NCI-H2029 (cell line): Measurements from ENCODE around the gene CYSRT1.
"Not testable (repeated sequence)": the region's sequence is repeated elsewhere in the genome, so short reads cannot be mapped to it uniquely, and the experiment has no call there.

Experiments
- DNase-seq: peaks from one replicate; lab custom pipeline; 2025; lab: John Stamatoyannopoulos, UW

CYSRT1 gene

GRCh38 chr9:137252555-137253506 lies 27.9 kb downstream of the CYSRT1 start:
- DNase-seq: no peak

GRCh38 chr9:137253717-137254623 lies 29.0 kb downstream of the CYSRT1 start:
- DNase-seq: no peak

GRCh38 chr9:137254624-137255447 lies 29.9 kb downstream of the CYSRT1 start, which contains the start of gene NELFB:
NELFB (plus strand) TSS chr9:137255327.
- DNase-seq: peak; percentile 76

GRCh38 chr9:137255448-137256114 lies 30.6 kb downstream of the CYSRT1 start:
- peak; percentile 24 for DNase-seq

- no peak for DNase-seq
Measured at GRCh38 chr9:137256362-137256761, 31.4 kb downstream of the CYSRT1 start.

GRCh38 chr9:137256856-137257255 lies 31.9 kb downstream of the CYSRT1 start:
- no peak for DNase-seq

GRCh38 chr9:137262173-137262908 lies 37.4 kb downstream of the CYSRT1 start:
- DNase-seq: not testable (repeated sequence)

- DNase-seq: no peak
Measured at GRCh38 chr9:137262909-137263285, 37.9 kb downstream of the CYSRT1 start.

GRCh38 chr9:137263506-137263905 lies 38.5 kb downstream of the CYSRT1 start:
- DNase-seq: no peak

GRCh38 chr9:137264067-137264466 lies 39.1 kb downstream of the CYSRT1 start:
- no peak for DNase-seq

- DNase-seq: no peak
Measured at GRCh38 chr9:137265496-137266161, 40.7 kb downstream of the CYSRT1 start.

- no peak for DNase-seq
Measured at GRCh38 chr9:137266162-137266527, 41.2 kb downstream of the CYSRT1 start.

GRCh38 chr9:137266585-137267453 lies 41.8 kb downstream of the CYSRT1 start:
- DNase-seq: no peak

- no peak for DNase-seq
Measured at GRCh38 chr9:137267933-137268355, 43.0 kb downstream of the CYSRT1 start.

GRCh38 chr9:137268538-137269201 lies 43.7 kb downstream of the CYSRT1 start:
- DNase-seq: no peak

GRCh38 chr9:137269231-137269772 lies 44.3 kb downstream of the CYSRT1 start:
- DNase-seq: peak; percentile 54

- no peak for DNase-seq
Measured at GRCh38 chr9:137270929-137271695, 46.1 kb downstream of the CYSRT1 start.
